Measurements from ENCODE around the gene GLRX. TPM values are rescaled to one million over a fixed set of nuclear protein-coding genes. Genes with fewer than 3 reads are reported as not detected.

Gene GLRX
- polyA plus RNA-seq, 1 donor (not counting 4 experiments of a cell fraction or from before 2014, with no cell fraction given): 15.6 TPM

- dilution Hi-C loops (cut with MboI; ENCODE audit: extremely low pct_ligation_motif_present, low sequenced_read_pairs): no loop called here
- no peaks in the 10 kb centered on the region for H4K20me1 ChIP-seq (ENCODE audit: control insufficient read depth, extremely low read depth, insufficient read depth, low read length)
- no peak overlapping the region for H3K4me3 ChIP-seq (ENCODE audit: control insufficient read depth in 2 of 3, extremely low read depth in 1 of 3, insufficient read depth in 2 of 3, low read depth in 1 of 3, low read length in 3 of 3)
- H2AFZ ChIP-seq (ENCODE audit: control insufficient read depth, low read length): no peak overlapping the region
- H3K9ac ChIP-seq (ENCODE audit: control insufficient read depth, extremely low read depth, insufficient read depth, low read length): no peak overlapping the region
- H3K4me1 ChIP-seq (ENCODE audit: control insufficient read depth, extremely low read depth, insufficient read depth, low read length): peaks cover 14% of the 10 kb centered on the region
- H3K9me1 ChIP-seq (ENCODE audit: control insufficient read depth, extremely low read depth, insufficient read depth, low read length): no peaks in the 10 kb centered on the region
- no peaks in the 10 kb centered on the region for H3K79me2 ChIP-seq (ENCODE audit: control insufficient read depth, insufficient read depth, low read length)
- no peaks in the 10 kb centered on the region for H3K27me3 ChIP-seq (ENCODE audit: control insufficient read depth, extremely low read depth, insufficient read depth, low read length)
- FAIRE-seq (no peak), DNase-seq (ENCODE audit: low read depth, low spot score) (no peak)
- no peak overlapping the region for H3K27ac ChIP-seq (ENCODE audit: control insufficient read depth, insufficient read depth, low read length)
- TF ChIP-seq EZH2 (IDR thresholded peaks at IDR 0.05; ENCODE audit: low read length): no peak
- TF ChIP-seq, protein P1, sequence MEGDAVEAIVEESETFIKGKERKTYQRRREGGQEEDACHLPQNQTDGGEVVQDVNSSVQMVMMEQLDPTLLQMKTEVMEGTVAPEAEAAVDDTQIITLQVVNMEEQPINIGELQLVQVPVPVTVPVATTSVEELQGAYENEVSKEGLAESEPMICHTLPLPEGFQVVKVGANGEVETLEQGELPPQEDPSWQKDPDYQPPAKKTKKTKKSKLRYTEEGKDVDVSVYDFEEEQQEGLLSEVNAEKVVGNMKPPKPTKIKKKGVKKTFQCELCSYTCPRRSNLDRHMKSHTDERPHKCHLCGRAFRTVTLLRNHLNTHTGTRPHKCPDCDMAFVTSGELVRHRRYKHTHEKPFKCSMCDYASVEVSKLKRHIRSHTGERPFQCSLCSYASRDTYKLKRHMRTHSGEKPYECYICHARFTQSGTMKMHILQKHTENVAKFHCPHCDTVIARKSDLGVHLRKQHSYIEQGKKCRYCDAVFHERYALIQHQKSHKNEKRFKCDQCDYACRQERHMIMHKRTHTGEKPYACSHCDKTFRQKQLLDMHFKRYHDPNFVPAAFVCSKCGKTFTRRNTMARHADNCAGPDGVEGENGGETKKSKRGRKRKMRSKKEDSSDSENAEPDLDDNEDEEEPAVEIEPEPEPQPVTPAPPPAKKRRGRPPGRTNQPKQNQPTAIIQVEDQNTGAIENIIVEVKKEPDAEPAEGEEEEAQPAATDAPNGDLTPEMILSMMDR (optimal IDR thresholded peaks at IDR 0.05 in 1 of 3, IDR thresholded peaks at IDR 0.05 in 1 of 3, conservative IDR thresholded peaks at IDR 0.05 in 1 of 3; ENCODE audit: extremely low read depth in 1 of 3, insufficient read depth in 2 of 3, low read length in 3 of 3): no peak
- H3K36me3 ChIP-seq (ENCODE audit: control insufficient read depth in 2 of 2, extremely low read depth in 1 of 2, insufficient read depth in 2 of 2, low read length in 2 of 2): no peaks in the 10 kb centered on the region
- no peaks in the 10 kb centered on the region for H3K9me3 ChIP-seq (ENCODE audit: control insufficient read depth, low read depth, low read length)
- no peak overlapping the region for H3K4me2 ChIP-seq (ENCODE audit: control insufficient read depth, extremely low read depth, insufficient read depth, low read depth, low read length)
Observed at GRCh38 chr5:95827892-95828246, 5.3 kb upstream of the GLRX start.

DNA sequence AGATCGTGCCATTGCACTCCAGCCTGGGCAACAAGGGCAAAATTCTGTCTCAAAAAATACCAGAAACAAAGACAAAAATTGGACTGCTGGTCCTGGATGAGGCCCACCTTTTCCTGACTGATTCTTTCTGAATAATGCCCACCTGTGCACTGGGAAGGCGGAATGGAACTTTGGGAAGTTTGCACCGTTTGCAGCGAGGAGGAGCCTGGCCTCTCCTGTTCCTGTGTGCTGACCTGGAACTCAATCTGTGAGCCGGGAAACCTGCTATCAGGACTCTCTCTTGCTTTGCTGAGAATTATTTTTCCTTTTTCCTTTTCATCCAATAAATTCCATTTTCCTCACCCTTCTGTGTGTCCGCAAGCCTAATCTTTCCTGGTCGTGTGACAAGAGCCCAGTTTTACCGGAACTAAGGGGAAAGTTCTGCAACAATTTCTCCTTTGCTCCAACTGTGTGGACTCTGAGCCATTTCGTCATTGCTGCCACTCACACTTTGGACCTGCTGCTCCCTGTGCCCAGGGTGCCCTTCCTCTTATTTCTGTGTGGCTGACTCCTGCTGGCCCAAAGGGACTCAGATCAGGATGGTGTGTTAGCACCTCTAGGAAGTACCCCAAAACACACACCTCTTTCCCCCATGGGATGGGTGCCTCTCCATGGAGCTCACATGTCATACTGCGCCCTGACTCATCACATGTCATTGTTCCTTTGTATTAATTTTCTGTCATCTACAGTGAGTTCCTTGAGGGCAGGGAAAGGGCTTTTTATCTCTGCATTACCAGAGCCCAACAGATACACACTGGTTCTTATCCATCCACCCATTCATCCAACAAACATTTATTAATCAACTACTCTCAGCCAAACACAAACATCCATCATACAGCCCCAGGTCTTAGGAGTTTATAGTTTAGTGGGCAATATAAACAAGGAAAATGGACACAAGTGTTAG, 4.7 kb upstream of the GLRX start:
- Histone ChIP-seq H4K20me1 (ENCODE audit: control insufficient read depth, extremely low read depth, insufficient read depth, low read length) (no peaks in the 10 kb centered on the region), H3K27ac (ENCODE audit: control insufficient read depth, insufficient read depth, low read length) (no peak overlapping the region), H3K4me2 (ENCODE audit: control insufficient read depth, extremely low read depth, insufficient read depth, low read depth, low read length) (no peak overlapping the region), H3K79me2 (ENCODE audit: control insufficient read depth, insufficient read depth, low read length) (no peaks in the 10 kb centered on the region), H3K9me3 (ENCODE audit: control insufficient read depth, low read depth, low read length) (no peaks in the 10 kb centered on the region), H3K27me3 (ENCODE audit: control insufficient read depth, extremely low read depth, insufficient read depth, low read length) (no peaks in the 10 kb centered on the region), H2AFZ (ENCODE audit: control insufficient read depth, low read length) (no peak overlapping the region), H3K9me1 (ENCODE audit: control insufficient read depth, extremely low read depth, insufficient read depth, low read length) (no peaks in the 10 kb centered on the region), H3K4me1 (ENCODE audit: control insufficient read depth, extremely low read depth, insufficient read depth, low read length) (peaks cover 15% of the 10 kb centered on the region), H3K36me3 (ENCODE audit: control insufficient read depth in 2 of 2, extremely low read depth in 1 of 2, insufficient read depth in 2 of 2, low read length in 2 of 2) (no peaks in the 10 kb centered on the region), H3K9ac (ENCODE audit: control insufficient read depth, extremely low read depth, insufficient read depth, low read length) (no peak overlapping the region), H3K4me3 (ENCODE audit: control insufficient read depth in 2 of 3, extremely low read depth in 1 of 3, insufficient read depth in 2 of 3, low read depth in 1 of 3, low read length in 3 of 3) (no peak overlapping the region)
- no peak for FAIRE-seq
- TF ChIP-seq, protein P1 (optimal IDR thresholded peaks at IDR 0.05 in 1 of 3, IDR thresholded peaks at IDR 0.05 in 1 of 3, conservative IDR thresholded peaks at IDR 0.05 in 1 of 3; ENCODE audit: extremely low read depth in 1 of 3, insufficient read depth in 2 of 3, low read length in 3 of 3): no peak
- no peak for TF ChIP-seq EZH2 (IDR thresholded peaks at IDR 0.05; ENCODE audit: low read length)
- dilution Hi-C loops (cut with MboI; ENCODE audit: extremely low pct_ligation_motif_present, low sequenced_read_pairs): no loop called here
- DNase-seq (ENCODE audit: low read depth, low spot score): no peak
